HepG2 (cell line): ENCODE measurements around the gene LPAR4. TPM values are rescaled to one million over a fixed set of nuclear protein-coding genes. Genes with fewer than 3 reads are reported as not detected.
"Not testable (repeated sequence)": the region's sequence is repeated elsewhere in the genome, so short reads cannot be mapped to it uniquely, and the experiment has no call there.

Source experiments
- ATAC-seq: fragments of 200-7000 bp; cut with Tn5 transposase; 3 replicates; pipeline ENCODE4 v1.9.1; 2020; ENCODE audit warnings: mild to moderate bottlenecking, moderate library complexity
- BruUV-seq: library from RNA; stranded (reverse); fragments of 400-500 nt; replicated peaks from 2 replicates; lab custom pipeline; 2021; lab: Mats Ljungman, UMichigan
- CTCF ChIA-PET: fragments of 300-600 bp; formaldehyde crosslinking; extraction: SDS; loops from one replicate; lab custom pipeline; 2021; ENCODE audit warnings: low total read pairs, inconsistent platforms, low intra/inter-chr PET ratio; lab: Yijun Ruan, JAX
- POLR2A ChIA-PET: fragments of 350-600 bp; sonication (Branson Sonifier 250); formaldehyde crosslinking; loops from one replicate; lab custom pipeline; 2020; ENCODE audit warnings: antibody characterized with exemption, inconsistent platforms; lab: Yijun Ruan, JAX
- DNase-seq: peaks from one replicate; pipeline ENCODE4 v3.0.0-alpha.2; 2015; ENCODE audit warnings: low spot score
- FAIRE-seq: peaks from 3 replicates; lab custom pipeline; 2011; peaks lifted over from hg19 to GRCh38; lab: Jason Lieb, UNC
- H2AFZ ChIP-seq: one replicate; pipeline ENCODE4 v1.6.1; 2011; ENCODE audit warnings: low read length, inconsistent platforms
- H3K27ac ChIP-seq: fragments of 300-600 bp; 3 replicates; pipeline ENCODE4 v1.8.0; 2011; ENCODE audit warnings: mixed run types, mild to moderate bottlenecking, mixed read lengths, low read length, inconsistent platforms; ENCODE audit not compliant: insufficient read depth; ENCODE audit errors: extremely low read length
- H3K27me3 ChIP-seq, 2 experiments: fragments of 200-600 bp in 1 of 2; 2 replicates in 1 of 2; 3 replicates in 1 of 2; pipeline versions ENCODE4 v1.6.0 to v1.8.0; 2011; ENCODE audit warnings: low read length in 2 of 2, mild to moderate bottlenecking in 2 of 2, moderate library complexity in 2 of 2, inconsistent platforms in 1 of 2; ENCODE audit not compliant: insufficient read depth in 2 of 2, control insufficient read depth in 1 of 2
- H3K36me3 ChIP-seq, 2 experiments: fragments of 200-600 bp in 1 of 2; replicated peaks in 1 of 2; 2 replicates in 1 of 2; 3 replicates in 1 of 2; pipeline versions ENCODE4 v1.5.1 to v1.8.0; 2011; ENCODE audit warnings: low read length in 2 of 2, inconsistent platforms in 1 of 2; ENCODE audit not compliant: insufficient read depth in 2 of 2, control insufficient read depth in 1 of 2
- H3K4me1 ChIP-seq: 2 replicates; pipeline ENCODE4 v1.5.1; 2012; ENCODE audit warnings: low read length, inconsistent platforms; ENCODE audit not compliant: insufficient read depth
- H3K4me2 ChIP-seq: 2 replicates; pipeline ENCODE4 v1.6.0; 2011; ENCODE audit warnings: low read depth, low read length, inconsistent platforms
- H3K4me3 ChIP-seq, 3 experiments: fragments of 200-600 bp in 1 of 3; sonication (generic), shearing (Covaris generic) in 1 of 3; replicated peaks in 1 of 3; 2 replicates each; pipeline ENCODE4 v1.5.1; 2011 to 2016; ENCODE audit warnings: low read length in 3 of 3, inconsistent platforms in 2 of 3, low read depth in 2 of 3, mild to moderate bottlenecking in 2 of 3, control low read depth in 1 of 3, mixed read lengths in 1 of 3; ENCODE audit not compliant: insufficient read depth in 1 of 3
- H3K79me2 ChIP-seq: one replicate; pipeline ENCODE4 v1.6.1; 2011; ENCODE audit warnings: low read length, inconsistent platforms; ENCODE audit not compliant: insufficient read depth
- H3K9ac ChIP-seq: 2 replicates; pipeline ENCODE4 v1.6.0; 2011; ENCODE audit warnings: mild to moderate bottlenecking, low read depth, low read length, inconsistent platforms; ENCODE audit not compliant: insufficient read depth
- H3K9me3 ChIP-seq: 2 replicates; pipeline ENCODE4 v1.5.1; 2012; ENCODE audit warnings: mild to moderate bottlenecking, low read length
- H4K20me1 ChIP-seq: 2 replicates; pipeline ENCODE4 v1.6.0; 2011; ENCODE audit warnings: inconsistent platforms, mild to moderate bottlenecking, low read length, moderate library complexity; ENCODE audit not compliant: insufficient read depth
- WGBS: methylation state at CpG from one replicate; pipeline ENCODE4 v1.1.6; 2017; ENCODE audit warnings: low lambda C conversion rate; 5-methylcytosine and 5-hydroxymethylcytosine counted together
- in situ Hi-C: cut with HindIII; loops from 2 replicates; pipeline ENCODE4 v1.10.0; 2017; ENCODE audit warnings: low pct_unique_long_range_greater_than_20kb; ENCODE audit not compliant: extremely low pct_ligation_motif_present
- intact Hi-C: fragments of 100-400 bp; cut with micrococcal nuclease; formaldehyde crosslinking; loops from one replicate; pipeline ENCODE4 v1.10.0; 2022; ENCODE audit not compliant: unreplicated experiment
- polyA plus RNA-seq, 8 experiments: library from polyadenylated mRNA; depleted of rRNA in 3 of 8; stranded (reverse) in 7 of 8; unstranded in 1 of 8; fragments of >200 nt; fragmentation: Illumina TruSeq in 4 of 8; extraction: Trizol in 4 of 8; gene quantifications; 2 replicates each; pipeline versions ENCODE4 v1.2.1 to v1.2.3, GENCODE V29; 2011 to 2016; ENCODE audit warnings: low read depth in 4 of 8, missing spikeins in 1 of 8, mixed read lengths in 1 of 8; ENCODE audit not compliant: insufficient read depth in 1 of 8
- total RNA-seq, 5 experiments: library from RNA; depleted of rRNA; stranded (reverse); fragments of >200 nt; fragmentation: Illumina TruSeq; extraction: Trizol; gene quantifications; 2 replicates each; pipeline ENCODE4 v1.2.3, GENCODE V29; 2016; ENCODE audit warnings: low read depth in 1 of 5

The LPAR4 gene
- total and polyA plus RNA-seq, 2 of the 13 experiments (the other 11 are each of a cell fraction or from before 2014, with no cell fraction given) = not detected

GRCh38 chrX:78802526-78802925 lies 55.0 kb downstream of the LPAR4 start:
- intact Hi-C loops, CTCF ChIA-PET, H3K4me1 ChIP-seq, H3K79me2 ChIP-seq, BruUV-seq, H3K9me3 ChIP-seq, ATAC-seq, FAIRE-seq, H3K27ac ChIP-seq, H3K27me3 ChIP-seq, H2AFZ ChIP-seq, in situ Hi-C loops, H3K9ac ChIP-seq, H3K4me3 ChIP-seq, H4K20me1 ChIP-seq, H3K4me2 ChIP-seq, DNase-seq, H3K36me3 ChIP-seq, POLR2A ChIA-PET: not testable (repeated sequence)
- WGBS = 17% methylated on average over 3 of the region's 3 CpGs

Other genes starting within 250 kb of the LPAR4 start
- gene RTL3, start 88.4 kb upstream of the LPAR4 start, total RNA-seq (2016; rRNA removed; fragmentation: Illumina TruSeq; extraction: Trizol) = not detected in 2 replicates
- not detected in 2 replicates for gene RTL3, start 88.4 kb upstream of the LPAR4 start, polyA plus RNA-seq (2011; rRNA removed)
- gene P2RY10, start 197.7 kb downstream of the LPAR4 start, total RNA-seq (2016; rRNA removed; fragmentation: Illumina TruSeq; extraction: Trizol) = not detected in 2 replicates
- not detected in 2 replicates for gene P2RY10, start 197.7 kb downstream of the LPAR4 start, polyA plus RNA-seq (2011; rRNA removed)